ENCODE results near the gene TTYH3.
A peak's percentile ranks its signal among the peaks of the same experiment; 100 is the strongest.
"Not testable (repeated sequence)": the region's sequence is repeated elsewhere in the genome, so short reads cannot be mapped to it uniquely, and the experiment has no call there.

Gene TTYH3

GRCh38 chr7:2603044-2603965, 28.5 kb upstream of the TTYH3 start:
- no peak for DNase-seq

DNA sequence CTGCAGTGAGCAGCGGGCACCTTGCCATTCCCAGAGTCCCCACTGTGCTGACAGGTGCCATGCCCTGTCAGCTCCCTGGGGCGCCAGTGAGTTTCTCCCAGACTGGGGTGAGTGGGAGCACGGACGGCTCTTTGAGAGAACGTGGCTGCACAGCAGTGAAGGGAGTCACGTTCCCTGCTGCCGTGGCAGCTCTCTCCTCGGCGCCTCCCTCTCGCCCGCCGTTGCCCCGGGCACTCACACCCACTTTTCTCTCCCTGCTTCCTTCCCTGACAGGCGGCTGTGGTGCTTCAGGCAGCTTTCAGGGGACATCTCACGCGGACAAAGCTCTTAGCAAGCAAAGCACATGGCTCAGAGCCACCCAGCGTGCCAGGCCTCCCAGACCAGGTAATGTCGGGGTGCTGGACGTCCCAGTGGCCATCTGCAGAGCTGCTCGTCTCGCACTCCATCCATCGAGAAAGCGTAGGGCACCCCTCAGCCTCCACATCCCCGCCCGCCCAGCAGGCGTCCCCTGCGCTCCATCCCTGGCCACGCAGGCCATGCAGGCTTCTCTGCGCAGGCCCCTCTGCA, 27.1 kb upstream of the TTYH3 start:
- DNase-seq, result no peak

DNA sequence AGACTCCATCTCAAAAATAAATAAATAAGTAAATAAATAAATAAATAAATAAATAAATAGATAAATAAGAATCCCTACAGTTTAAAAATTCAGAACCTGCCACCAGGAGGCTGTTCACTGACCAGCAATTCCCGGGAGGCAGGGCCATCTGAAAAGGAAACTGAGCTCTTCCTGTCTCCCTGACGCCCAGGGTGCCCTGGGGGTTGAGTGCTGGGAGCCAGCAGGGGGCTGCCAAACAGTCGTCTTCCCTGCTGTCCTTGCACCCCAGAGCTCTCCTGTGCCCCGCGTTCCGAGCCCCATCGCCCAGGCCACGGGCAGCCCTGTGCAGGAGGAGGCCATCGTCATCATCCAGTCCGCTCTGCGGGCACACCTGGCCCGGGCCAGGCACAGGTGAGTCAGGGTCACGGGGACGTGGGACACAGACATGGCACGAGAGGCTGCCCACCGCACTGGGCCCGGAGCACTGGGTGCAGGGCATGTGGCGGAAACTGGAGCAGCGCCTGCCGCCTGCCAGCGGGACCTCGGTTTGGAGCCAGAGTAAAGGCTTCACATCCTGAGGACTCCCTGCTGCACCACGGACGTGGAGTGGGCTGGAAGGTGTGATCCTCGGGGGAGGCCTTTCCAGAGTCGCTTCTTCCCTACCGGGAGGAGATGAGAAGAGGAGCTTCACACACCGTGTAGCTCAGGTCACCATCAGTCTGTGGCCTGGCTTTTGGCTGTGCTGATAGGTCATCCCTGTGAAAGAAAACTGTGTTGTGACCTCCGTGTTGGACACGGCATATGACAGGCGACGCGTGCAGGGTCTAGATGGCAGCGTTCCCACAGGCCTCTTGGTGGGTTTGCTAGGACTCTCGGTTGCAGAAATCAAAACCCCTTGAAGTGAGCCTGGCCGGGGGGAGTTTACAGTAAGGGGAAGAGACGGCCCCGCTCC, 25.9 kb upstream of the TTYH3 start:
- no peak for DNase-seq

DNA sequence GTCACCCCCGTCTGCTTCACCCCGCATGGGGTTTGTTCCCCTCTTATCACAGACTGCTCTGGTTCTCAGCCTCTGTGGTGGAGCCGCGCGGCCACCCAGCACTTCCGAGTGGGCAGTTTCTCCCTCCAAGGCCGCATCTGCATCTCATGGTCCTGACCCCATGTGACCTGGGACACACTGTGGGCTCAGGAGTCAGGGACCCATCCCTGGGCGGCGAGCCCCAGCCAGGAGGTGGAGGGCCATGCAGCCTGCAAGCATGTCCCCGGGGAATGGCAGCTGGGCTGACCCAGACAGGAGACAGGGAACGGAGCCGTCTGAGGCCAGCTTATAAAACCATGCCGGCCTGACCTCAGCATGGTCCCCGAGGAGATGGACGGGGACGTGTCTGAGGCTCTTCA, 25.2 kb upstream of the TTYH3 start:
- DNase-seq, result no peak

GRCh38 chr7:2607122-2607922, 24.5 kb upstream of the TTYH3 start:
- peak; percentile 67 to 86 for DNase-seq

DNA sequence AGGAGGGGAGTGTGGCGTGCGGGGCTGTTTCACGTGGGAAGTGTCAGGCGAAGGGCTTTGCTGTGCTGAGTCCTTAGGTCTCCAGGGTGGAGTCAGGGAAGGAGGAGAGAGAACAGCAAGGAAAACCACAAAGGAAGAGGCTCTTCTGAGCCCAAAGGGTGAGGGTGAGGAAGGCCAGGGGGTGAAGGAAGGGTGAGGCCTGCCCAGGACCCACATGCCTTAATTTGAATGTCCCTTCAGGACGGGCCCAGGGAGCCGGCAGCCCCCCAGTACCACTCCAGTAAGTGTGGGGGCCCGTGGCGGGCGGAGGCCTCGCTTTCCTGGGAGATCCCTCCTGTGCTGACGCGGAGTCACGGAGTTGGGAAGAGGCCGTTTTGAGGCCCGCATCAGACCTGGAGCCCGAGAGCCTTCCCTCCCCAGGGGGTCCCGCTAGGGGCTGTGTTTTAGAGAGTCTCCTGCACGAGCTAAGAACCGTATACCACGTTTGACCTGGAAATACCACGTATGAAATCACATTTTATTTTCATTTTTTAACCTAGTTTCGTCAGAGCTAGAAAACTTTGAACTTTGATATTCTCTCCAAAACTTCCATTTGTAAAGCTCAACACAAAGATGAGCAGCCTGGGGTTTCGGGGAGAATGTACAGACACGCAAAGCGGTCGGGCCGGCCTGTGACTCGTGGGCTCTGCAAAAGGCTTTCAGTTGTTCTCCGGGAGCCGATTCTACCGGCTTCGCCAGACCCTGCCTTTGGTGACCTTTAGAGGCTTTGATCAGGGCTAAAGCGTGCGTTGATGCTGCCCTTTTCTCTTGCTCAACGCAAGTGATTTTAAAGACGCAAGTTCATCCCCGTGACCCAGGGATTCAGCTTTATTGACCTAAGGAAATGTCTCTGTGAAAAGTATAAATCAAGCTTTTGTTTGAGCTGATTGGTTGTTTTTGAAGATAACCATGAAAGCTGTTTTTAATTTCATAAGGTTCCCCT, 23.6 kb upstream of the TTYH3 start:
- no peak for DNase-seq

- DNase-seq, result peak in 1 of 2 experiments; percentile 36
These were observed 22.8 kb upstream of the TTYH3 start for GRCh38 chr7:2608921-2609411.

DNA sequence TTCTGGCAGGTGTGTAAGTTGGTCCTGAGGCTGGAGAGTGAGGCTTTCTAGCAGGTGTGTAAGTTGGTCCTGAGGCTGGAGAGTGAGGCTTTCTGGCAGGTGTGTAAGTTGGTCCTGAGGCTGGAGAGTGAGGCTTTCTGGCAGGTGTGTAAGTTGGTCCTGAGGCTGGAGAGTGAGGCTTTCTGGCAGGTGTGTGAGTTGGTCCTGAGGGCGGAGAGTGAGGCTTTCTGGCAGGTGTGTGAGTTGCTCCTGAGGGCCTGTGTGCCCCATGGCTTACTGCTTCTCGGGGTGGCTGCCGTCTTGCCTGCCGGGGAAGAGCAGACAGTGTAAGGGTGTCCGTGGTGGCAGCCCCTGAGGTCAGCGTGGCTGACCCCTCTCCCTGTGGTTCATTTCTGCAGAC, 22.1 kb upstream of the TTYH3 start:
- not testable (repeated sequence) for DNase-seq

DNA sequence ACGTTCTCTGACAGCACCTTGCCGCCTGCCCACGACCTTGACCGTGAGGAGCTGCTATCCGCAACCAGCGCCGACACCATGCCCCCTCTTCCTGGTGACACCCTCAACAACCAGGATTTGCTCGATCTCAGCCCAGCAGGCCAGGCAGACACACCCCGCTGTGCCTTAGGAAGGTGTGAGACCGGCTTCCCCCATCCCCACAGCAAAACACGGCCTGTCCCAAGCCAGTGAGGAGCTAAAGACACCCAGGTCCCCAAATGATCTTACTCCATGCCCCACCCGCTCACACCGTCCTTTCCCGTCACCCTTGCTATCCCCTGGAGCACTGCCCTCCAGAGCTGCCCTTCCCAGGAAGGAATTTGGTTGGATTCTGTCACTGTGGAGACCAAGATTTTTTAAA, 21.3 kb upstream of the TTYH3 start:
- no peak for DNase-seq

- no peak for DNase-seq
These were observed 20.9 kb upstream of the TTYH3 start for GRCh38 chr7:2610898-2611297.

DNA sequence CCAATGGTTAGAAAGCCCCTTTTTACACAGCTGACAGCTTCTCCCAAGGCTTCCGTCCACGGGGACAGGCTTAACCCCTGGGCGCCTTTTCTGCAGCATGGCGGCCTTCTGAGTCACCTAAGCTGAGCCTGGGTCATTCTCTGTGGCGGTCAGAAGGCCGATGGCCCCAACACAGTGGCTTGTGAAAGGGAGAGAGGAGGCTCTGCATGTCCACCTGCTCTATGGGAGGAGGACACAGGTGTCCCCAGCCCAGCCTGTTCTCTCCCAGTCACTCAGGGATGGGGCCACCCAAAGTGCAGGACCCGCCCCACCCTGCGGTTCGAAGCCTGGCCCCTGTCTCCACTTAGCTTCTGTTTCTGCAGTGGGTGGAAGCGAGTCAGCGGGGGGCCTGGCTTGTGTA, 20.4 kb upstream of the TTYH3 start:
- DNase-seq, result no peak

DNA sequence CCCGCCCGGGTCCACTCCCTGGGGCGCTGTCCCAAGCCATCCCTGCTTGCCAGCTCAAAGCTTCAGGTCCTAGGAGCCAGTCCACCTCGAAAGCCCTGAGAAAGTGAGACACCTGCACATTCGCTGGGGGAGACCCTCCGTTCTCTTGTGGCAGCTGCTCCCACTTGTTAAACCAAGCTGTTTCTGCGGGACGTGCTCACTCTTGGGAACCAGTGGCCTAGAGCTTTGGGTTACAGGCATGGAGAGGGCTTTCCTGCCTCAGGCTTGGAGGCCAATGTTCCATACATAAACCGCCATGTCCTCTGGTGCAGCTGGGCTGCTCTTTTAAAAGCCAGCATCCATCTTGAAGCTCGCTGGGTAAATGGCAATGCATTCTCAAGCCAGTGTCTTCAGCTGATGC, 19.9 kb upstream of the TTYH3 start:
- no peak for DNase-seq

- no peak for DNase-seq
These were observed 19.2 kb upstream of the TTYH3 start for GRCh38 chr7:2612445-2613097.

- DNase-seq, result peak in 1 of 2 experiments; percentile 46
These were observed 18.5 kb upstream of the TTYH3 start for GRCh38 chr7:2613098-2613930.

DNA sequence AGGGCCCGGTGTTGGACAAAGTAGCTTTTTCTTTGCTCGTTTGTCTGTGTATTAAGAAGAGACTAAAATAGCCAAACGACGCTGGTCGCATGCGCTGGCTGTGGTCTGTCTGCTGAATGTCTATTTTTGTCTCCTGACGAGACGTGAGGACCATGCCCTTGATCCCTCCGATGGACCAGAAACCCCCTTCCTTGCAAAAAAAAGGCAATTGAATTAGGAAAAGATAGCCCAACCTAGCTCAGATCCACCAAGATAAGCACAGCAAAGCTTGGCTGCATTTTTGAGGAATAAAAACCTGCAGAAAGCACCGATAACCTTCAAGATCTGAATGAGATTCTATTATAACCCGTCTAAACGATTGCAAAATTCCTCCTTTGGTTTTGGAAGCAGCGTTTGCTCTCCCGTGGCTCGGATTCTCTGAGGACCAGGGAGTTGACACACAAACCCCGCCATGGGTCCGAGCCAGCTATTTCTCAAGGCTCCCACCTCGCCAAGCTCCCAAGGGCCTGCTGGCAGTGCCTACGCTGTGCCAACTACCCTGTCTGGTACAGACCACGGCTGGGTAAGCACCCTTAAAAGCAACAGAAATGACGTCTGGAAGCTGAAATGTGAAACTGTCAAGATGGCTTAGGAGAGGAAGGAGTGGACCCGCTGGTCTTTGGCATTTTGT, 17.7 kb upstream of the TTYH3 start:
- DNase-seq, result peak; percentile 80 to 94

- DNase-seq, result peak; percentile 61 to 85
These were observed 17.0 kb upstream of the TTYH3 start for GRCh38 chr7:2614631-2615330.

DNA sequence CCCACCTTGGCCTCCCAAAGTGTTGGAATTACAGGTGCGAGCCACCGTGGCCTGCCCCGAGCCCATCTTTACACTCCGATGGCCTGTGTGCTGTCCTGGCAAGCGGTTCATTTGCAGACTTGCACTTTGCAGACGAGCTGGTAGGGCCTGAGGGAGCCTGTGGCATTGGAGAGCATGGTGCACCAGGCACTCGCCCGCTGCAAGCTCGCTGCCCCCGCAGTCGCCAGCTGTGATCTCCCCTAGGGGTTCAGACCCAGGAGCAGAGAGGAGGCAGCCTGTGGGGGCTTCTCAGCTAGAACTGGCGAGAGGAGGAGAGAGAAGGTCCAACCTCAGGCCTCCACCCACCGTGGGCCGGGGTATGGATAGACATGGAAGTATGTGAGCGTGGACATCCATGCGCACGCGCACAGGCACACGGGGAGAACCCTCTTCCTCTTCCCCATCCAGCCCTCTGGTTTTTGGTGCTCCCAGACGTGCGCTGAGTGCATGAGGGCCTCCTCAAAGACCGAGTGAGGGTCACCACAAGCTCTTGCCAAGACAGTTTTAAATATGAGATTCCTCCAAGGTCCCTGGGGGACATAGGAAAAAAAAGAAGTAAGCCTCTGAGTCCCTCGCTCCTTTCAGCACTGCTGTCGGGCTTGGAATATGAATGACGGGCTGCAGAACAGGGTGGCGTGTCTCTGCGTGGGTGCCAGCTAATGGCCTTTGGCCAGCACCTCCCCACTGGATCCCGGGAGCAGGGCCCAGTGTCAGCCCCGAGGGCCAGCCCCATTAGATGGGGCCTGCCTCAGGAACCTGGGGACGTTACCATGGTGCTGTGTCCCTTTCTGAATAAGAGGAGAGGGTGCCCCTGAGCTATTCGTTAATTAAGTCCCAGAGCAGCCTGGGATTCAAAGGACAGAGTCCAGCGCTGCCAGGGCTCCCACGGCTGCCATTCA, 15.1 kb upstream of the TTYH3 start:
- peak in 1 of 2 experiments; percentile 34 for DNase-seq

Measured in NCI-H446 (cell line).